ENCODE results near the gene ALOXE3. TPM values are rescaled to one million over a fixed set of nuclear protein-coding genes. Genes with fewer than 3 reads are reported as not detected.

ALOXE3 gene
- total and polyA plus RNA-seq, 2 experiments from 2014 or later = 0.10 to 0.27 TPM

- ATAC-seq (no peak), DNase-seq (ENCODE audit: low spot score) (peak; percentile 26)
- Mint-ChIP-seq H3K27me3 (ENCODE audit: insufficient read depth, low read depth, poor library complexity) (peaks cover 26% of the 10 kb centered on the region), H3K27ac (no peak overlapping the region), H3K4me1 (peaks cover 17% of the 10 kb centered on the region), H3K36me3 (ENCODE audit: low read depth) (peaks cover 34% of the 10 kb centered on the region), H3K9me3 (no peaks in the 10 kb centered on the region; the same call in 2 of the 3 replicates), H3K4me3 (no peak overlapping the region; the same call in 1 of the 3 replicates)
- Histone ChIP-seq H3K9me2 (ENCODE audit: insufficient read depth) (no peaks in the 10 kb centered on the region), H3K4me2 (peak overlapping the region; percentile 100), H3K36me3 (ENCODE audit: insufficient read depth) (no peaks in the 10 kb centered on the region), H3K4me1 (ENCODE audit: insufficient read depth) (peaks cover 26% of the 10 kb centered on the region), H3K27me3 (ENCODE audit: insufficient read depth) (no peaks in the 10 kb centered on the region), H2AFZ (no peak overlapping the region), H4K20me1 (replicated peaks; ENCODE audit: insufficient read depth) (no peaks in the 10 kb centered on the region; the same call in 1 of the 2 replicates), H3K27ac (ENCODE audit: low read depth) (no peak overlapping the region), H3K4me3 (peak overlapping the region; percentile 97), H3K79me2 (replicated peaks; ENCODE audit: insufficient read depth) (peaks cover 5% of the 10 kb centered on the region; the same call in 1 of the 2 replicates), H3F3A (replicated peaks; ENCODE audit: low read depth) (peaks cover 36% of the 10 kb centered on the region; the same call in 1 of the 2 replicates)
- TF ChIP-seq CREB1 (CRISPR knock-in tag; IDR thresholded peaks at IDR 0.05; ENCODE audit: low read depth) = no peak
- no peak for TF ChIP-seq ETS1 (IDR thresholded peaks at IDR 0.05)
- no peak for TF ChIP-seq ZNF114 (CRISPR knock-in tag; IDR thresholded peaks at IDR 0.05)
- no peak for TF ChIP-seq EZH2 (IDR thresholded peaks at IDR 0.05; ENCODE audit: low read depth, unreplicated experiment)
- TF ChIP-seq CTCF (conservative IDR thresholded peaks at IDR 0.05; ENCODE audit: low read depth in 2 of 2) = no peak
- TF ChIP-seq, protein P1, sequence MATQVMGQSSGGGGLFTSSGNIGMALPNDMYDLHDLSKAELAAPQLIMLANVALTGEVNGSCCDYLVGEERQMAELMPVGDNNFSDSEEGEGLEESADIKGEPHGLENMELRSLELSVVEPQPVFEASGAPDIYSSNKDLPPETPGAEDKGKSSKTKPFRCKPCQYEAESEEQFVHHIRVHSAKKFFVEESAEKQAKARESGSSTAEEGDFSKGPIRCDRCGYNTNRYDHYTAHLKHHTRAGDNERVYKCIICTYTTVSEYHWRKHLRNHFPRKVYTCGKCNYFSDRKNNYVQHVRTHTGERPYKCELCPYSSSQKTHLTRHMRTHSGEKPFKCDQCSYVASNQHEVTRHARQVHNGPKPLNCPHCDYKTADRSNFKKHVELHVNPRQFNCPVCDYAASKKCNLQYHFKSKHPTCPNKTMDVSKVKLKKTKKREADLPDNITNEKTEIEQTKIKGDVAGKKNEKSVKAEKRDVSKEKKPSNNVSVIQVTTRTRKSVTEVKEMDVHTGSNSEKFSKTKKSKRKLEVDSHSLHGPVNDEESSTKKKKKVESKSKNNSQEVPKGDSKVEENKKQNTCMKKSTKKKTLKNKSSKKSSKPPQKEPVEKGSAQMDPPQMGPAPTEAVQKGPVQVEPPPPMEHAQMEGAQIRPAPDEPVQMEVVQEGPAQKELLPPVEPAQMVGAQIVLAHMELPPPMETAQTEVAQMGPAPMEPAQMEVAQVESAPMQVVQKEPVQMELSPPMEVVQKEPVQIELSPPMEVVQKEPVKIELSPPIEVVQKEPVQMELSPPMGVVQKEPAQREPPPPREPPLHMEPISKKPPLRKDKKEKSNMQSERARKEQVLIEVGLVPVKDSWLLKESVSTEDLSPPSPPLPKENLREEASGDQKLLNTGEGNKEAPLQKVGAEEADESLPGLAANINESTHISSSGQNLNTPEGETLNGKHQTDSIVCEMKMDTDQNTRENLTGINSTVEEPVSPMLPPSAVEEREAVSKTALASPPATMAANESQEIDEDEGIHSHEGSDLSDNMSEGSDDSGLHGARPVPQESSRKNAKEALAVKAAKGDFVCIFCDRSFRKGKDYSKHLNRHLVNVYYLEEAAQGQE (IDR thresholded peaks at IDR 0.05; ENCODE audit: unreplicated experiment) = no peak
- no peak for TF ChIP-seq ZNF331 (CRISPR knock-in tag; IDR thresholded peaks at IDR 0.05; ENCODE audit: low read depth)
- TF ChIP-seq NANOG (IDR thresholded peaks at IDR 0.05; ENCODE audit: borderline replicate concordance) = no peak
- TF ChIP-seq ZNF462 (CRISPR knock-in tag; IDR thresholded peaks at IDR 0.05) = no peak
Measured at GRCh38 chr17:8150194-8151119, 32.1 kb upstream of the ALOXE3 start.

Data from GM23338 (cell line).